ENCODE measurements around the gene PDK1.
"Not testable (repeated sequence)": the region's sequence is repeated elsewhere in the genome, so short reads cannot be mapped to it uniquely, and the experiment has no call there.

PDK1 gene

DNA sequence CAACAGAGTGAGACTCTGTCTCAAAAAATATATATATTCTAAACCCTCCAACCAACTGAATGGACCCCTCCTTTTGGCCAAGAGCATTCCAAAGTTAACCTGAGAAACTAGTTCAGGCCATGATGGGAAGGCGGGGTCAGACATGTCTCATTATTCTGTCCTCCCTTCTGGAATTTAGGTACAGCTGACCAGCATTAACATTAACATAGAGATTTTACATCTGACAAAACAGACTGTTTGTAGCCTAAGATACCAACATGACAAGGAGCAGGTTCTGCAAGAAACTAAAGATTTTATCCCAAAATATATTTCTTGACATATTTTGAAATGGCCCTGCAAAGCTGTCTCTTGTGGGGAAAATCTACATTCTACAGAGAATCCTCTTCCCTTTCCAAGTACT is 6.8 kb upstream of the PDK1 start:
- Histone ChIP-seq H3K27me3 (replicated peaks) (no peaks in the 10 kb centered on the region), H3K27ac (no peak overlapping the region), H3K4me3 (ENCODE audit: low read depth, low read length) (no peak overlapping the region), H3K36me3 (replicated peaks) (no peaks in the 10 kb centered on the region)
- DNase-seq: no peak
- TF ChIP-seq, protein P1, sequence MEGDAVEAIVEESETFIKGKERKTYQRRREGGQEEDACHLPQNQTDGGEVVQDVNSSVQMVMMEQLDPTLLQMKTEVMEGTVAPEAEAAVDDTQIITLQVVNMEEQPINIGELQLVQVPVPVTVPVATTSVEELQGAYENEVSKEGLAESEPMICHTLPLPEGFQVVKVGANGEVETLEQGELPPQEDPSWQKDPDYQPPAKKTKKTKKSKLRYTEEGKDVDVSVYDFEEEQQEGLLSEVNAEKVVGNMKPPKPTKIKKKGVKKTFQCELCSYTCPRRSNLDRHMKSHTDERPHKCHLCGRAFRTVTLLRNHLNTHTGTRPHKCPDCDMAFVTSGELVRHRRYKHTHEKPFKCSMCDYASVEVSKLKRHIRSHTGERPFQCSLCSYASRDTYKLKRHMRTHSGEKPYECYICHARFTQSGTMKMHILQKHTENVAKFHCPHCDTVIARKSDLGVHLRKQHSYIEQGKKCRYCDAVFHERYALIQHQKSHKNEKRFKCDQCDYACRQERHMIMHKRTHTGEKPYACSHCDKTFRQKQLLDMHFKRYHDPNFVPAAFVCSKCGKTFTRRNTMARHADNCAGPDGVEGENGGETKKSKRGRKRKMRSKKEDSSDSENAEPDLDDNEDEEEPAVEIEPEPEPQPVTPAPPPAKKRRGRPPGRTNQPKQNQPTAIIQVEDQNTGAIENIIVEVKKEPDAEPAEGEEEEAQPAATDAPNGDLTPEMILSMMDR (IDR thresholded peaks at IDR 0.05; ENCODE audit: low read depth, low read length, missing control alignments): no peak
- in situ Hi-C loops (cut with HindIII; ENCODE audit: low pct_ligation_motif_present, low sequenced_read_pairs): no loop called here

DNA sequence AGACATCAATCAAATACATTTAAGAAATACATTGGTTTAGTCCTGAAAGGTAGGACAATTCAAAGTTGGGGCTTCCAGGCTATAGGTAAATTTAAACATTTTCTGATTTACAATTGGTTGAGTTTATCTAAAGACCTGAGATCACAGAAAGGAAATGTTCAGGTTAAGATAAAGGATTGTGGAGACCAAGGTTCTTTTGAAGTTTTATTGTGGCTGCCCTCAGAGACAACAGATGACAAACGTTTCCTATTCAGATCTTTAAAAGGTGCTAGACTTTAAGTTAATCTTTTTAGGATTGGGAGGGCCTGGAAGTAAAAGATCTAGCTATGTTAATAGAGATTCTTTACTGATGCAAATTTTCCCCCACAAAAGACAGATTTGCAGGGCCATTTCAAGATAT is 6.1 kb upstream of the PDK1 start:
- H3K4me3 ChIP-seq (ENCODE audit: low read depth, low read length); in situ Hi-C loops (cut with HindIII; ENCODE audit: low pct_ligation_motif_present, low sequenced_read_pairs); DNase-seq; H3K36me3 ChIP-seq (replicated peaks); H3K27ac ChIP-seq; H3K27me3 ChIP-seq (replicated peaks): not testable (repeated sequence)

DNA sequence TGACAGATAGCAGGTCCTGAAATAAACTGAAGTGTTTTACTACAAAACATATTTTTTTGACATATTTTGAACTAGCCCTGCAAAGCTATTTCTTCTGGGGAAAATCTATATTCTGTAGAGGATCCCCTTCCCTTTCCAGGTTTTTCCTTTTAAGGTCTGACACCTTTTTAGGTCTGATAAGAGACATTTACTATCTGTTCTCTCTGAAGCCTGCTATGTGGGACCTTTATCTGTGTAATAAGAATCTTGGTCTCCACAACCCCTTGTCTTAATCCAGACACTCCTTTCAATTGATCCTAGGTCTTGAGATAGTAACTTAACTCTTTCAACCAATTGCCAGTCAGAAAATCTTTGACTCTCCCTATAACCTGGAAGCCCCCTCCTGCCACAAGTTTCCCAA is 5.5 kb upstream of the PDK1 start:
- Histone ChIP-seq H3K4me3 (ENCODE audit: low read depth, low read length) (no peak overlapping the region), H3K27me3 (replicated peaks) (no peaks in the 10 kb centered on the region), H3K27ac (no peak overlapping the region), H3K36me3 (replicated peaks) (no peaks in the 10 kb centered on the region)
- TF ChIP-seq, protein P1 (IDR thresholded peaks at IDR 0.05; ENCODE audit: low read depth, low read length, missing control alignments): no peak
- DNase-seq: no peak
- in situ Hi-C loops (cut with HindIII; ENCODE audit: low pct_ligation_motif_present, low sequenced_read_pairs): no loop called here

DNA sequence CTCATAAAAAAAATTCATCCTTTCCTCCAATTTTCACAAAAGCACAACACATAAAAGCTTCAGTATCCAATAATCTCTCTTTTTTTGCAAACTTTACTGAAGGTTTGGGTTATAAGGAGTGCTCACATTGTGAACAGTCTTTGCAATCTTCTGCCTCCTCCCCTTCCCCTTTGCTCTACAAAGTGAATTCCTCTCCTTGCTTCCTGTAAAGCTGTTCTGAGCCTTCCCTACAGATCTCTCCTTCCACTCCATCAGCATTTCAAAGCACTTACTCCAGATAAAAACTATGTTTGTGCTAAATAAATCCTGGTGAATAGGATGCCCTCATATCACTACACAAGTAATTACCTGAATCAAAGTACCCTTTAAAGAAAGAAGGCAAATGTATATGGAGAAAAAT is 4.6 kb upstream of the PDK1 start:
- H3K27me3 ChIP-seq (replicated peaks): no peaks in the 10 kb centered on the region
- TF ChIP-seq, protein P1 (IDR thresholded peaks at IDR 0.05; ENCODE audit: low read depth, low read length, missing control alignments): no peak
- in situ Hi-C loops (cut with HindIII; ENCODE audit: low pct_ligation_motif_present, low sequenced_read_pairs): no loop called here
- no peaks in the 10 kb centered on the region for H3K36me3 ChIP-seq (replicated peaks)
- no peak overlapping the region for H3K27ac ChIP-seq
- DNase-seq: no peak
- H3K4me3 ChIP-seq (ENCODE audit: low read depth, low read length): no peak overlapping the region

DNA sequence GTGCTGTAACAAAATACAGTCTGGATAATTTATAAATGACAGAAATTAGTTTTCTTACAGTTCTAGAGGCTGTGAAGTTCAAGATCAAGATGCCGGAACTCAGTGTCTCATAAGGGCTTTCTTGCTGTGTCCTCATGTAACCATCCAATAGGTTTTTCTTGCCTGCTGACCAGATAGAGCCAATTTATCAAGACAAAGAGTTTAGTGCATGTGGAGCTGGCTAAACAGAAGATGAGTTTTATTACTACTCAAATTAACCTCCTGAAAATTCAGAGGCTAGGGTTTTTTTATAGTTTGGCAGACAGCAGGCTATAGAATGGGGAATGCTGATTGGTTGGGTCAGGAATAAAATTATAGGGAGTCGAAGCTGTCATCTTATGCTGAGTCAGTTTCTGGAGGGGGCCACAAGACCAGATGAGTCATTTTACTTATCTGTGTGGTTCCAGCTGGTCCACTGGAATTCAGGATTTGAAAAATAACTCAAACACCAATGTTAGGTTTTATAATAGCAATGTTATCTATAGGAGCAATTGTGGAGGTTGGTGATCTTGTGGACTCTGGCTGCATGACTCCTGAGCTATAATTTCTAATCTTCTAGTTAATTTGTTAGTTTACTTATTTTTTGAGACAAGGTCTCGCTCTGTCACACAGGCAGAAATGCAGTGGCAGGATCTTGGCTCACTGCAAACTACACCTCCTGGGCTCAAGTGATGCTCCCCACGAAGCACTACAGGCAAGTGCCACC is 3.2 kb upstream of the PDK1 start:
- in situ Hi-C loops (cut with HindIII; ENCODE audit: low pct_ligation_motif_present, low sequenced_read_pairs): no loop called here
- peak; percentile 93 for DNase-seq
- Histone ChIP-seq H3K27ac (peak overlapping the region; percentile 70), H3K27me3 (replicated peaks) (no peaks in the 10 kb centered on the region), H3K36me3 (replicated peaks) (no peaks in the 10 kb centered on the region), H3K4me3 (ENCODE audit: low read depth, low read length) (no peak overlapping the region)
- TF ChIP-seq, protein P1 (IDR thresholded peaks at IDR 0.05; ENCODE audit: low read depth, low read length, missing control alignments): no peak

DNA sequence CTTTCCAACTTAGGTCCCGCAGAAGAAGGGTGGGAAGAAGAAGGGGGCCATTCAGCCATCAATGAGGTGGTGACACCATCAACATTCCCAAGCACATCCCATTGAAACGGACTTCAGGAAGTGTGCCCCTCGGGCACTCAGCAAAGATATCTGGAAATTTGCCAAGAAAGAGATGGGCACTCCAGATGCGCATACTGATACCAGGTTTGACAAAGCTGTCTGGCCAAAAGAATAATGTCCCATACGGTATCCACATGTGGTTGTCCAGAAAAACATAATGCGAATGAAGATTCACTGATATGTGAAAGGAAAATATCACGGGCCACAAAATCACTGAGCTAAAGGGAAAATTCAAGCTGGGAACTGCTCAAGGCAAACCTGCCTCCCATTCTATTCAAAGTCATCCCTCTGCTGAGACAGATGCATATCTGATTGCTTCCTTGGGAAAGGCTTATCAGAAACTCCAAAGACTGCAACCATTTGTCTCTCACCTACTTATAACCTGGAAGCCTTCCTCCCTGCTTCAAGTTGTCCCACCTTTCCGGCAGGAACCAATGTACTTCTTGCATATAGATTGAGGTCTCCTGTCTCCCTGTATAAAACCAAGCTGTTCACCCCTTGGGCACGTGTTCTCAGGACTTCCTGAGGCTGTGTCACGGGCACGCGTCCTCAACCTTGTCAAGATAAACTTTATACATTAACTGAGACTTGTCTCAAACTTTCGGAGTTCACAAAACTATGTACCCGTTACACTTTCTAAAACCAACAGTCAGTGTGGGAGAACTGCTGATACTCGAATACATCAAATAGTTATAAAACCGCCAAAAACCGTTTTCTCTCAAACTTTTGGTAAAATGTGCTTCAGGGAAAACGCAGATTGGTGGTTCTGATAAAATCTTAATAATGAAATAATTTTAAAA is 1.3 kb upstream of the PDK1 start:
- TF ChIP-seq, protein P1 (IDR thresholded peaks at IDR 0.05; ENCODE audit: low read depth, low read length, missing control alignments): no peak
- Histone ChIP-seq H3K27ac (peak overlapping the region; percentile 85), H3K27me3 (replicated peaks) (no peaks in the 10 kb centered on the region), H3K4me3 (ENCODE audit: low read depth, low read length) (peak overlapping the region; percentile 88), H3K36me3 (replicated peaks) (no peaks in the 10 kb centered on the region)
- DNase-seq: no peak
- in situ Hi-C loops (cut with HindIII; ENCODE audit: low pct_ligation_motif_present, low sequenced_read_pairs): no loop called here

Data from brain microvascular endothelial cell (primary cell).